ENCODE results near the gene RTN1. TPM values are rescaled to one million over a fixed set of nuclear protein-coding genes. Genes with fewer than 3 reads are reported as not detected.
"Not testable (repeated sequence)": the region's sequence is repeated elsewhere in the genome, so short reads cannot be mapped to it uniquely, and the experiment has no call there.

The RTN1 gene
- total and polyA plus RNA-seq, 10 donors: 4.1 to 65.4 (median 40.1) TPM

GRCh38 chr14:59656473-59656872 lies 214.1 kb downstream of the RTN1 start:
- H3K4me3 ChIP-seq: no peak overlapping the region
- no peak overlapping the region for H3K27ac ChIP-seq
- no peak for DNase-seq
- H3K36me3 ChIP-seq: no peaks in the 10 kb centered on the region
- 75 to 92% (median 79%) methylated on average over 2 of the region's 2 CpGs for WGBS, 5 donors
- no peak for TF ChIP-seq POLR2A (IDR thresholded peaks at IDR 0.05)
- TF ChIP-seq CTCF (IDR thresholded peaks at IDR 0.05 in 8 of 11, conservative IDR thresholded peaks at IDR 0.05 in 3 of 11): no peak
- TF ChIP-seq POLR2AphosphoS5 (IDR thresholded peaks at IDR 0.05): no peak
- no peaks in the 10 kb centered on the region for H3K27me3 ChIP-seq (replicated peaks in 1 of 7)
- peaks cover 0 to 31% (median 24%) of the 10 kb centered on the region in 8 donors for H3K9me3 ChIP-seq
- intact Hi-C loops (cut with DNase I; ENCODE audit: low total_unique reads): no loop called here
- H3K4me1 ChIP-seq: no peaks in the 10 kb centered on the region

- H3K27me3 ChIP-seq (replicated peaks in 1 of 7); H3K27ac ChIP-seq; H3K36me3 ChIP-seq; H3K4me1 ChIP-seq; H3K4me3 ChIP-seq; intact Hi-C loops (cut with DNase I; ENCODE audit: low total_unique reads); DNase-seq: not testable (repeated sequence)
- H3K9me3 ChIP-seq: peaks cover 0 to 49% (median 36%) of the 10 kb centered on the region in 8 donors
- WGBS, 5 donors: 87 to 92% (median 88%) methylated on average over 10 of the region's 10 CpGs
Observed at GRCh38 chr14:59654131-59654530, 216.4 kb downstream of the RTN1 start.

- H3K27ac ChIP-seq; DNase-seq; H3K4me1 ChIP-seq; intact Hi-C loops (cut with DNase I; ENCODE audit: low total_unique reads); H3K36me3 ChIP-seq; H3K4me3 ChIP-seq; H3K27me3 ChIP-seq (replicated peaks in 1 of 7): not testable (repeated sequence)
- 85 to 100% (median 92%) methylated on average over 1 of the region's 1 CpG for WGBS, 5 donors
- H3K9me3 ChIP-seq: peaks cover 8 to 92% (median 78%) of the 10 kb centered on the region in 8 donors
Observed at GRCh38 chr14:59646832-59647231, 223.7 kb downstream of the RTN1 start.

GRCh38 chr14:59638885-59639284 lies 231.7 kb downstream of the RTN1 start:
- H3K4me3 ChIP-seq: no peak overlapping the region
- no peaks in the 10 kb centered on the region for H3K36me3 ChIP-seq
- WGBS, 5 donors: 67 to 85% (median 78%) methylated on average over 4 of the region's 4 CpGs
- intact Hi-C loops (cut with DNase I; ENCODE audit: low total_unique reads): no loop called here
- no peak for DNase-seq
- no peak for TF ChIP-seq POLR2AphosphoS5 (IDR thresholded peaks at IDR 0.05)
- TF ChIP-seq CTCF (IDR thresholded peaks at IDR 0.05 in 8 of 11, conservative IDR thresholded peaks at IDR 0.05 in 3 of 11): no peak
- peaks cover 0 to 26% (median 19%) of the 10 kb centered on the region in 8 donors for H3K9me3 ChIP-seq
- no peaks in the 10 kb centered on the region for H3K4me1 ChIP-seq
- no peaks in the 10 kb centered on the region for H3K27me3 ChIP-seq (replicated peaks in 1 of 7)
- H3K27ac ChIP-seq: no peak overlapping the region

GRCh38 chr14:59634617-59635016 lies 236.0 kb downstream of the RTN1 start:
- H3K27ac ChIP-seq: no peak overlapping the region
- no peak for TF ChIP-seq POLR2AphosphoS5 (IDR thresholded peaks at IDR 0.05)
- no peak for DNase-seq
- intact Hi-C loops (cut with DNase I; ENCODE audit: low total_unique reads): no loop called here
- peaks cover 0 to 23% (median 10%) of the 10 kb centered on the region in 6 donors for H3K4me1 ChIP-seq
- H3K4me3 ChIP-seq: no peak overlapping the region
- peaks cover 0 to 35% (median 12%) of the 10 kb centered on the region in 7 donors for H3K27me3 ChIP-seq (replicated peaks in 1 of 7)
- 47 to 63% (median 60%) methylated on average over 2 of the region's 2 CpGs for WGBS, 5 donors
- no peaks in the 10 kb centered on the region for H3K36me3 ChIP-seq
- no peaks in the 10 kb centered on the region for H3K9me3 ChIP-seq

GRCh38 chr14:59633486-59633885 lies 237.1 kb downstream of the RTN1 start:
- no peaks in the 10 kb centered on the region for H3K36me3 ChIP-seq
- peaks cover 0 to 45% (median 12%) of the 10 kb centered on the region in 7 donors for H3K27me3 ChIP-seq (replicated peaks in 1 of 7)
- peaks cover 0 to 23% (median 10%) of the 10 kb centered on the region in 6 donors for H3K4me1 ChIP-seq
- 15 to 25% (median 19%) methylated on average over 3 of the region's 3 CpGs for WGBS, 5 donors
- no peak for TF ChIP-seq POLR2A (IDR thresholded peaks at IDR 0.05)
- peak overlapping the region in 1 of 8 donors; percentile 10 for H3K27ac ChIP-seq
- DNase-seq: no peak
- no peak overlapping the region for H3K4me3 ChIP-seq
- no peaks in the 10 kb centered on the region for H3K9me3 ChIP-seq
- intact Hi-C loops (cut with DNase I; ENCODE audit: low total_unique reads): no loop called here

Measured in spleen (tissue), 11 donors.